Spleen (tissue), 7 donors: ENCODE data around the gene UBXN11.

Experiments used
- POLR2AphosphoS5 ChIP-seq, 3 donors: sonication (generic); formaldehyde crosslinking; IDR thresholded peaks; one replicate each; pipeline ENCODE4 v1.5.1; 2017; ENCODE audit warnings: antibody characterized with exemption in 3 of 3
- TF ChIP-seq, protein P1 (sequence below), 11 experiments: fragments of 200-600 bp in 7 of 11; fragments of 450-650 bp in 4 of 11; sonication (generic) in 4 of 11; IDR thresholded peaks in 8 of 11; conservative IDR thresholded peaks in 3 of 11; 1 replicate in 7 of 11; 2 replicates in 4 of 11; pipeline versions ENCODE4 v1.4.0 to v1.8.0; 2016 to 2021; ENCODE audit warnings: antibody characterized with exemption in 11 of 11, inconsistent platforms in 4 of 11, mild to moderate bottlenecking in 1 of 11
- donor health status: DM: no; HTN: no; CAD: no; lungs with moderate emphysema.
- donor health status: DM: no; HTN: no; CAD: no.
- donor health status: DM: no; HTN: no; CAD: no.

DNA sequence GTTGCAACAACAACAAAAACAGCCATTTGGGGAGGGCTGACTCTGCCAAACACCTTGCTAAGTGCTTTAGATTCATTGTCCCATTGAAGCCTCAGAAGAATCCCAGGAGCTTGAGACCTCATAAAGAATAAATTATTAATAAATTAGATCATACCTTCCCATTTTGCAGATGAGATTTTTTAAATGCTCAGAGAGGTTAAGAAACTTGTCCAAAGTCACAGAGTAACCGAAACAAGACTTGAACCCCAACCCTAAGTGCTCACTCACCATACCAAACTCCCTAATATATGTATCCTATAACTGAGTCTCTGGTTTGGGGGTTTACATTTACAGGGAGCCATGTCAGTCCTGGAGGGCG is 43.9 kb upstream of the UBXN11 start:
- TF ChIP-seq, protein P1, sequence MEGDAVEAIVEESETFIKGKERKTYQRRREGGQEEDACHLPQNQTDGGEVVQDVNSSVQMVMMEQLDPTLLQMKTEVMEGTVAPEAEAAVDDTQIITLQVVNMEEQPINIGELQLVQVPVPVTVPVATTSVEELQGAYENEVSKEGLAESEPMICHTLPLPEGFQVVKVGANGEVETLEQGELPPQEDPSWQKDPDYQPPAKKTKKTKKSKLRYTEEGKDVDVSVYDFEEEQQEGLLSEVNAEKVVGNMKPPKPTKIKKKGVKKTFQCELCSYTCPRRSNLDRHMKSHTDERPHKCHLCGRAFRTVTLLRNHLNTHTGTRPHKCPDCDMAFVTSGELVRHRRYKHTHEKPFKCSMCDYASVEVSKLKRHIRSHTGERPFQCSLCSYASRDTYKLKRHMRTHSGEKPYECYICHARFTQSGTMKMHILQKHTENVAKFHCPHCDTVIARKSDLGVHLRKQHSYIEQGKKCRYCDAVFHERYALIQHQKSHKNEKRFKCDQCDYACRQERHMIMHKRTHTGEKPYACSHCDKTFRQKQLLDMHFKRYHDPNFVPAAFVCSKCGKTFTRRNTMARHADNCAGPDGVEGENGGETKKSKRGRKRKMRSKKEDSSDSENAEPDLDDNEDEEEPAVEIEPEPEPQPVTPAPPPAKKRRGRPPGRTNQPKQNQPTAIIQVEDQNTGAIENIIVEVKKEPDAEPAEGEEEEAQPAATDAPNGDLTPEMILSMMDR (IDR thresholded peaks at IDR 0.05 in 8 of 11, conservative IDR thresholded peaks at IDR 0.05 in 3 of 11) = no peak
- TF ChIP-seq POLR2AphosphoS5 (IDR thresholded peaks at IDR 0.05) = no peak
